ENCODE results near the gene WBP4.

DNA sequence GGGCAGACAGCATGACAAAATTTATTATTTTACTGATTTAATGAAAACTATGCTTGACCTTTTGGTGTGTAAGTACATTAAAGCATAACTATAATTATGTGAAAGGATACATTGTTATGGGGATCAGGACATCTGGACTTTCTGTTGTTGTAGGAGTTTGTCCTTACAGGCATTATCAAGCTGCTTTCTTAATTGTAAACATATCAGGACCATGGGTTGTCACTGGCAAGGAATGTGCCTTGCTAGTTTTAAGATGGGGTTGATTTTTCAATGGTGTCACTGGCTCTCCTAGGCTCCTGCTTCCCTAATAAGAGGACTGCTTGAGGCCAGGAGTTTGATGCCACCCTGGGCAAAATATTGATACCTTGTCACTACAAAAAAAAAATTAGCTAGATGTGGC, 38.7 kb downstream of the WBP4 start:
- TF ChIP-seq, protein P1, sequence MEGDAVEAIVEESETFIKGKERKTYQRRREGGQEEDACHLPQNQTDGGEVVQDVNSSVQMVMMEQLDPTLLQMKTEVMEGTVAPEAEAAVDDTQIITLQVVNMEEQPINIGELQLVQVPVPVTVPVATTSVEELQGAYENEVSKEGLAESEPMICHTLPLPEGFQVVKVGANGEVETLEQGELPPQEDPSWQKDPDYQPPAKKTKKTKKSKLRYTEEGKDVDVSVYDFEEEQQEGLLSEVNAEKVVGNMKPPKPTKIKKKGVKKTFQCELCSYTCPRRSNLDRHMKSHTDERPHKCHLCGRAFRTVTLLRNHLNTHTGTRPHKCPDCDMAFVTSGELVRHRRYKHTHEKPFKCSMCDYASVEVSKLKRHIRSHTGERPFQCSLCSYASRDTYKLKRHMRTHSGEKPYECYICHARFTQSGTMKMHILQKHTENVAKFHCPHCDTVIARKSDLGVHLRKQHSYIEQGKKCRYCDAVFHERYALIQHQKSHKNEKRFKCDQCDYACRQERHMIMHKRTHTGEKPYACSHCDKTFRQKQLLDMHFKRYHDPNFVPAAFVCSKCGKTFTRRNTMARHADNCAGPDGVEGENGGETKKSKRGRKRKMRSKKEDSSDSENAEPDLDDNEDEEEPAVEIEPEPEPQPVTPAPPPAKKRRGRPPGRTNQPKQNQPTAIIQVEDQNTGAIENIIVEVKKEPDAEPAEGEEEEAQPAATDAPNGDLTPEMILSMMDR (conservative IDR thresholded peaks at IDR 0.05 in 1 of 2, IDR thresholded peaks at IDR 0.05 in 1 of 2; ENCODE audit: extremely low read depth in 1 of 2, insufficient read depth in 1 of 2, low read depth in 1 of 2, low read length in 2 of 2): no peak
- no peak for TF ChIP-seq EZH2 (IDR thresholded peaks at IDR 0.05; ENCODE audit: borderline replicate concordance, low read length)

All from mammary epithelial cell (primary cell).